GM19193 (cell line): ENCODE measurements around the gene ADCY3.

ENCODE experiments used
- POLR2A ChIP-seq: IDR thresholded peaks from 4 replicates; pipeline ENCODE4 v1.6.1; 2011; ENCODE audit not compliant: insufficient read depth, insufficient read length; ENCODE audit errors: extremely low read depth

The ADCY3 gene

GRCh38 chr2:24917731-24918325, 2.2 kb downstream of the ADCY3 start:
- no peak for TF ChIP-seq POLR2A

GRCh38 chr2:24917086-24917485, 3.0 kb downstream of the ADCY3 start:
- TF ChIP-seq POLR2A, result no peak

- no peak for TF ChIP-seq POLR2A
Measured at GRCh38 chr2:24915796-24916195, 4.2 kb downstream of the ADCY3 start.

- TF ChIP-seq POLR2A, result no peak
Measured at GRCh38 chr2:24915175-24915574, 4.9 kb downstream of the ADCY3 start.

GRCh38 chr2:24914713-24915112, 5.3 kb downstream of the ADCY3 start:
- no peak for TF ChIP-seq POLR2A

GRCh38 chr2:24913911-24914310, 6.1 kb downstream of the ADCY3 start:
- no peak for TF ChIP-seq POLR2A

GRCh38 chr2:24912986-24913385, 7.1 kb downstream of the ADCY3 start:
- no peak for TF ChIP-seq POLR2A

- TF ChIP-seq POLR2A, result no peak
Measured at GRCh38 chr2:24912523-24912922, 7.5 kb downstream of the ADCY3 start.

GRCh38 chr2:24910245-24910644, 9.8 kb downstream of the ADCY3 start:
- no peak for TF ChIP-seq POLR2A

- no peak for TF ChIP-seq POLR2A
Measured at GRCh38 chr2:24909555-24910177, 10.4 kb downstream of the ADCY3 start.

GRCh38 chr2:24908461-24908901, 11.6 kb downstream of the ADCY3 start:
- no peak for TF ChIP-seq POLR2A

GRCh38 chr2:24907116-24907515, 12.9 kb downstream of the ADCY3 start:
- TF ChIP-seq POLR2A, result no peak

- TF ChIP-seq POLR2A, result no peak
Measured at GRCh38 chr2:24906466-24906865, 13.6 kb downstream of the ADCY3 start.

- no peak for TF ChIP-seq POLR2A
Measured at GRCh38 chr2:24903161-24904103, 16.6 kb downstream of the ADCY3 start.

GRCh38 chr2:24899361-24899910, 20.6 kb downstream of the ADCY3 start:
- no peak for TF ChIP-seq POLR2A
